ENCODE measurements around the gene FHIT.

Gene FHIT

GRCh38 chr3:61015859-61016258 lies 235.4 kb downstream of the FHIT start:
- no peaks in the 10 kb centered on the region for H3K36me3 ChIP-seq (replicated peaks)
- in situ Hi-C loops (cut with HindIII; ENCODE audit: low pct_ligation_motif_present, low sequenced_read_pairs) = no loop called here
- H3K27ac ChIP-seq = no peak overlapping the region
- no peaks in the 10 kb centered on the region for H3K27me3 ChIP-seq (replicated peaks)
- no peak overlapping the region for H3K4me3 ChIP-seq (ENCODE audit: low read depth, low read length)
- no peak for DNase-seq
- no peak for TF ChIP-seq CTCF (IDR thresholded peaks at IDR 0.05; ENCODE audit: low read depth, low read length, missing control alignments)

GRCh38 chr3:61015408-61015807 lies 235.8 kb downstream of the FHIT start:
- H3K36me3 ChIP-seq (replicated peaks) = no peaks in the 10 kb centered on the region
- in situ Hi-C loops (cut with HindIII; ENCODE audit: low pct_ligation_motif_present, low sequenced_read_pairs) = no loop called here
- H3K27me3 ChIP-seq (replicated peaks) = no peaks in the 10 kb centered on the region
- no peak for TF ChIP-seq CTCF (IDR thresholded peaks at IDR 0.05; ENCODE audit: low read depth, low read length, missing control alignments)
- DNase-seq = no peak
- no peak overlapping the region for H3K4me3 ChIP-seq (ENCODE audit: low read depth, low read length)
- no peak overlapping the region for H3K27ac ChIP-seq

GRCh38 chr3:61008998-61009380 lies 242.3 kb downstream of the FHIT start:
- in situ Hi-C loops (cut with HindIII; ENCODE audit: low pct_ligation_motif_present, low sequenced_read_pairs) = no loop called here
- TF ChIP-seq CTCF (IDR thresholded peaks at IDR 0.05; ENCODE audit: low read depth, low read length, missing control alignments) = no peak

GRCh38 chr3:61008153-61008997 lies 242.9 kb downstream of the FHIT start:
- H3K27me3 ChIP-seq (replicated peaks) = no peaks in the 10 kb centered on the region
- no peaks in the 10 kb centered on the region for H3K36me3 ChIP-seq (replicated peaks)
- no peak overlapping the region for H3K27ac ChIP-seq
- in situ Hi-C loops (cut with HindIII; ENCODE audit: low pct_ligation_motif_present, low sequenced_read_pairs) = no loop called here
- no peak for TF ChIP-seq CTCF (IDR thresholded peaks at IDR 0.05; ENCODE audit: low read depth, low read length, missing control alignments)
- DNase-seq = no peak
- H3K4me3 ChIP-seq (ENCODE audit: low read depth, low read length) = no peak overlapping the region

More at GRCh38 chr3:61008998-61009380, 242.3 kb downstream of the FHIT start:
- H3K4me3 ChIP-seq (ENCODE audit: low read depth, low read length) = no peak overlapping the region
- DNase-seq = no peak
- H3K27ac ChIP-seq = no peak overlapping the region
- H3K27me3 ChIP-seq (replicated peaks) = no peaks in the 10 kb centered on the region
- H3K36me3 ChIP-seq (replicated peaks) = no peaks in the 10 kb centered on the region

GRCh38 chr3:61005591-61005990 lies 245.7 kb downstream of the FHIT start:
- no peaks in the 10 kb centered on the region for H3K27me3 ChIP-seq (replicated peaks)
- H3K27ac ChIP-seq = no peak overlapping the region
- H3K36me3 ChIP-seq (replicated peaks) = no peaks in the 10 kb centered on the region
- DNase-seq = no peak
- in situ Hi-C loops (cut with HindIII; ENCODE audit: low pct_ligation_motif_present, low sequenced_read_pairs) = no loop called here
- TF ChIP-seq CTCF (IDR thresholded peaks at IDR 0.05; ENCODE audit: low read depth, low read length, missing control alignments) = no peak
- H3K4me3 ChIP-seq (ENCODE audit: low read depth, low read length) = no peak overlapping the region

GRCh38 chr3:60998858-60999257 lies 252.4 kb downstream of the FHIT start:
- in situ Hi-C loops (cut with HindIII; ENCODE audit: low pct_ligation_motif_present, low sequenced_read_pairs) = no loop called here
- Histone ChIP-seq H3K27me3 (replicated peaks) (no peaks in the 10 kb centered on the region), H3K4me3 (ENCODE audit: low read depth, low read length) (no peak overlapping the region), H3K36me3 (replicated peaks) (no peaks in the 10 kb centered on the region), H3K27ac (no peak overlapping the region)
- DNase-seq = peak; percentile 7
- no peak for TF ChIP-seq CTCF (IDR thresholded peaks at IDR 0.05; ENCODE audit: low read depth, low read length, missing control alignments)
